Measurements from ENCODE around the gene SORCS1. TPM values are rescaled to one million over a fixed set of nuclear protein-coding genes. Genes with fewer than 3 reads are reported as not detected.
"Not testable (repeated sequence)": the region's sequence is repeated elsewhere in the genome, so short reads cannot be mapped to it uniquely, and the experiment has no call there.

Gene SORCS1
- total and polyA plus RNA-seq, 2 experiments from 2014 or later, result 1.1 to 4.6 TPM

DNA sequence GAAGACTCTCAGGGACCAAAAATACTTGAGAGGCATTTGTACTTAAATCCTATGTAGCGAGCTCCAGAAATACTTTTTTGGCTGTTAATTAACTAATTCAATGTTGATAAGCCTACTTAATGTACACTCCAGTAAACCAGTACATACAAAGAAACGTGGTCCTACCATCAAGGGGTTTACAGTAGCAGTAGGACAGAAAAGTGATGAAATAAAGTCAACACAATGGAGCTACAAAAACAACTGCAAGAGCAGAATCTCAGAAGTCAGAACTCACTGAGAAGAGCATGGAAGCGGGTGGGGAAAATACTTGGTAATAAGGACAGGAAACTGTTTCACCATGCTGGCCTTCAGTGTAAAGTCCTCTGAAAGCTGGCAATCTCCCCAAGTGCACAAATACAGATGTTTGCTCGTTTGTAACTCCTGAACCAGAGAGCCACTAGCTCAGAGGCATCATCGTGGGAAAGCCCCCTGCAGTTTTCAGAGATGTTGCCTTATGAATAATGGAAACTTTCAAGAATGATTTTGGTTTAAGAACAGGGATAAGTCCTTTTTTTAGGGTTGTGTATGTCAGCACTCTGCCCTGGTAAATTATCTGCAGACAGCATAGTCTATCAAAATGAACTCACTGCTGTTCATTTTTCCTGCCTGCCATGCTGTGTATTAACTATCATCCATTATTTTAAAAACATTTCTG, 233.2 kb downstream of the SORCS1 start:
- Histone ChIP-seq H3K4me2 (no peak overlapping the region), H3K36me3 (replicated peaks; ENCODE audit: insufficient read depth, low read depth) (no peaks in the 10 kb centered on the region), H3K9me3 (ENCODE audit: low read depth) (no peaks in the 10 kb centered on the region), H3K79me2 (no peaks in the 10 kb centered on the region), H3K27me3 (no peaks in the 10 kb centered on the region), H4K20me1 (ENCODE audit: insufficient read depth, poor library complexity, severe bottlenecking) (no peaks in the 10 kb centered on the region), H2AFZ (no peak overlapping the region), H3K4me3 (no peak overlapping the region), H3K27ac (peak overlapping the region; percentile 17), H3K9me2 (replicated peaks; ENCODE audit: insufficient read depth) (no peaks in the 10 kb centered on the region), H3K4me1 (ENCODE audit: insufficient read depth) (peaks cover 13% of the 10 kb centered on the region)
- 38% methylated on average over 5 of the region's 5 CpGs for WGBS (ENCODE audit: low lambda C conversion rate, missing lambda C conversion rate)
- DNase-seq (ENCODE audit: low spot score), result peak; percentile 40
- no peak for TF ChIP-seq EZH2 (IDR thresholded peaks at IDR 0.05; ENCODE audit: borderline replicate concordance)
- TF ChIP-seq, protein P1, sequence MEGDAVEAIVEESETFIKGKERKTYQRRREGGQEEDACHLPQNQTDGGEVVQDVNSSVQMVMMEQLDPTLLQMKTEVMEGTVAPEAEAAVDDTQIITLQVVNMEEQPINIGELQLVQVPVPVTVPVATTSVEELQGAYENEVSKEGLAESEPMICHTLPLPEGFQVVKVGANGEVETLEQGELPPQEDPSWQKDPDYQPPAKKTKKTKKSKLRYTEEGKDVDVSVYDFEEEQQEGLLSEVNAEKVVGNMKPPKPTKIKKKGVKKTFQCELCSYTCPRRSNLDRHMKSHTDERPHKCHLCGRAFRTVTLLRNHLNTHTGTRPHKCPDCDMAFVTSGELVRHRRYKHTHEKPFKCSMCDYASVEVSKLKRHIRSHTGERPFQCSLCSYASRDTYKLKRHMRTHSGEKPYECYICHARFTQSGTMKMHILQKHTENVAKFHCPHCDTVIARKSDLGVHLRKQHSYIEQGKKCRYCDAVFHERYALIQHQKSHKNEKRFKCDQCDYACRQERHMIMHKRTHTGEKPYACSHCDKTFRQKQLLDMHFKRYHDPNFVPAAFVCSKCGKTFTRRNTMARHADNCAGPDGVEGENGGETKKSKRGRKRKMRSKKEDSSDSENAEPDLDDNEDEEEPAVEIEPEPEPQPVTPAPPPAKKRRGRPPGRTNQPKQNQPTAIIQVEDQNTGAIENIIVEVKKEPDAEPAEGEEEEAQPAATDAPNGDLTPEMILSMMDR (IDR thresholded peaks at IDR 0.05; ENCODE audit: poor library complexity), result no peak
- no peak for TF ChIP-seq EZH2phosphoT487 (IDR thresholded peaks at IDR 0.05; ENCODE audit: low read depth, severe bottlenecking, unreplicated experiment)

DNA sequence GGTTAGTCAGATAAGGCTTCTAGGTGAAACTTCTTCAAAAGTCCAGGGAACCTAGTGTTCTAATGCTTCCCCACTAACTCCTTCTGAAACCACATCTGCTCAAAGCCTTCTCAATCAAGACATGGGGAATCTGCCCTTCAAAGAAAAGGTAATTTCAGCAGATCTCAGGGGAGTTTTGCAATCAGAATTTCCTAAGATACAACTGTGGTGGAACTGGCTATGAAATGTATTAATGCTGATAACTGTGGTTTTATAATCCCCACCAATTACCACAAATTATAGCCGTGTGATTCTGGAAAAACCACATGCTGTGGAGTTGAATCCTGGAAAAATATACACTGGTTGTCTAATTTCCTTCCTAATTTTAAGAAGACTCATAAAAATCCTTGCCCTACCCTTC, 233.8 kb downstream of the SORCS1 start:
- Histone ChIP-seq H2AFZ (no peak overlapping the region), H4K20me1 (ENCODE audit: insufficient read depth, poor library complexity, severe bottlenecking) (no peaks in the 10 kb centered on the region), H3K27me3 (no peaks in the 10 kb centered on the region), H3K79me2 (no peaks in the 10 kb centered on the region), H3K9me3 (ENCODE audit: low read depth) (no peaks in the 10 kb centered on the region), H3K36me3 (replicated peaks; ENCODE audit: insufficient read depth, low read depth) (no peaks in the 10 kb centered on the region), H3K4me3 (no peak overlapping the region), H3K9me2 (replicated peaks; ENCODE audit: insufficient read depth) (no peaks in the 10 kb centered on the region), H3K4me1 (ENCODE audit: insufficient read depth) (peaks cover 13% of the 10 kb centered on the region), H3K4me2 (no peak overlapping the region), H3K27ac (peak overlapping the region; percentile 11)
- no peak for DNase-seq (ENCODE audit: low spot score)
- TF ChIP-seq EZH2 (IDR thresholded peaks at IDR 0.05; ENCODE audit: borderline replicate concordance), result no peak
- no peak for TF ChIP-seq EZH2phosphoT487 (IDR thresholded peaks at IDR 0.05; ENCODE audit: low read depth, severe bottlenecking, unreplicated experiment)
- TF ChIP-seq, protein P1 (IDR thresholded peaks at IDR 0.05; ENCODE audit: poor library complexity), result no peak
- WGBS (ENCODE audit: low lambda C conversion rate, missing lambda C conversion rate), result 43% methylated on average over 1 of the region's 1 CpG

DNA sequence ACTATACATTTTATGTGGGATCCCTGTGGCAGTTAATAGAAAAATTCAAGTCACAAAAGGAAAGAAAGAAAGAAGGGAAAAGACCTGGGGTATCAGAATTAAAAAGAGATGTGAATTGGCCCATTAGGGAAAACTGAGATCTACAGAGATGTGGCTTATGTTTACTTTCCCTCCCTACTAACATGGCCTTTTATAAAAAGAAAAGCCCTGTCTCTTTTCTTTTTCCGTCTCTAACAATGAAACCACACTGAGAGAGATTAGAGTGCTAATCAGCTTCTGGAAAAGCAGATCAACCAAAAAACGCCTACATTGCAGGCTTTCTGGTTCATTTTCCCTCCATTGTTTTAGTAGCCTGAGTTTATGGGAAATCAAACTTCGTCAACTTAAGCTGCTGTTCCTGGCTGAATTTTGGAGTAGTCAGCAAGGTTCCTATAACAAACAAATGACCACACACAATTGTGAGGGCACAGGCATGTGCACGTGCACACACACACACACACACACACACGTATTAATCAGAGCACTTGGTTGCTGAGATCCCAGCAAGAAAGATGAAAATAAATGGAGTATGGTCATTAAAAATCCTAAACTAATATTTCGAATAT, 235.1 kb downstream of the SORCS1 start:
- Histone ChIP-seq H3K4me3 (no peak overlapping the region), H3K9me3 (ENCODE audit: low read depth) (no peaks in the 10 kb centered on the region), H3K79me2 (no peaks in the 10 kb centered on the region), H3K36me3 (replicated peaks; ENCODE audit: insufficient read depth, low read depth) (no peaks in the 10 kb centered on the region), H3K27ac (no peak overlapping the region), H3K4me1 (ENCODE audit: insufficient read depth) (peaks cover 13% of the 10 kb centered on the region), H3K4me2 (no peak overlapping the region), H3K9me2 (replicated peaks; ENCODE audit: insufficient read depth) (no peaks in the 10 kb centered on the region), H3K27me3 (no peaks in the 10 kb centered on the region), H4K20me1 (ENCODE audit: insufficient read depth, poor library complexity, severe bottlenecking) (no peaks in the 10 kb centered on the region), H2AFZ (no peak overlapping the region)
- DNase-seq (ENCODE audit: low spot score), result no peak
- TF ChIP-seq, protein P1 (IDR thresholded peaks at IDR 0.05; ENCODE audit: poor library complexity), result no peak
- TF ChIP-seq EZH2 (IDR thresholded peaks at IDR 0.05; ENCODE audit: borderline replicate concordance) (no peak), EZH2phosphoT487 (IDR thresholded peaks at IDR 0.05; ENCODE audit: low read depth, severe bottlenecking, unreplicated experiment) (no peak)
- WGBS (ENCODE audit: low lambda C conversion rate, missing lambda C conversion rate), result 72% methylated on average over 6 of the region's 6 CpGs

DNA sequence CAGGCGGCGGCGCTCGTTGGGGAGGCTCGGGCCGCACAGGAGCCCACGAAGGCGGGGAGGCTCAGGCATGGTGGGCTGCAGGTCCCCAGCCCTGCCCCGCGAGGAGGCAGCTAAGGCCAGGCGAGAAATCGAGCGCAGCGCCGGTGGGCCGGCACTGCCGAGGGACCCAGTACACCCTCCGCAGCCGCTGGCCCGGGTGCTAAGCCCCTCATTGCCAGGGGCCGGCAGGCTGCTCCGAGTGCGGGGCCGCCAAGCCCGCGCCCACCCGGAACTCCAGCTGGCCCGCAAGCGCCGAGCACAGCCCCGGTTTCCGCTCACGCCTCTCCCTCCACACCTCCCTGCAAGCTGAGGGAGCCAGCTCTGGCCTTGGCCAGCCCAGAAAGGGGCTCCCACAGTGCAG, 236.4 kb downstream of the SORCS1 start:
- peaks cover 13% of the 10 kb centered on the region for H3K4me1 ChIP-seq (ENCODE audit: insufficient read depth)
- not testable (repeated sequence) for H3K27ac ChIP-seq; H3K79me2 ChIP-seq; H3K4me2 ChIP-seq; H3K9me3 ChIP-seq (ENCODE audit: low read depth); H3K36me3 ChIP-seq (replicated peaks; ENCODE audit: insufficient read depth, low read depth); H3K9me2 ChIP-seq (replicated peaks; ENCODE audit: insufficient read depth); H4K20me1 ChIP-seq (ENCODE audit: insufficient read depth, poor library complexity, severe bottlenecking); H3K27me3 ChIP-seq; H3K4me3 ChIP-seq; DNase-seq (ENCODE audit: low spot score); H2AFZ ChIP-seq
- 96% methylated on average over 30 of the region's 33 CpGs for WGBS (ENCODE audit: low lambda C conversion rate, missing lambda C conversion rate)
